HG02798 (cell line): ENCODE measurements around the gene PGBD1.

Experiments
- ATAC-seq: cut with Tn5 transposase; IDR thresholded peaks from one replicate; pipeline ENCODE4 v1.9.1; 2021; ENCODE audit warnings: mild to moderate bottlenecking; ENCODE audit not compliant: unreplicated experiment, poor library complexity

PGBD1 gene

GRCh38 chr6:28281288-28282064 is at the start of gene PGBD1:
PGBD1 (plus strand) TSS chr6:28281572; CDS start chr6:28283814, 2,242 bp downstream.
- peak; percentile 95 for ATAC-seq

- no peak for ATAC-seq
These were observed 48.6 kb upstream of the PGBD1 start for GRCh38 chr6:28232785-28233184.

DNA sequence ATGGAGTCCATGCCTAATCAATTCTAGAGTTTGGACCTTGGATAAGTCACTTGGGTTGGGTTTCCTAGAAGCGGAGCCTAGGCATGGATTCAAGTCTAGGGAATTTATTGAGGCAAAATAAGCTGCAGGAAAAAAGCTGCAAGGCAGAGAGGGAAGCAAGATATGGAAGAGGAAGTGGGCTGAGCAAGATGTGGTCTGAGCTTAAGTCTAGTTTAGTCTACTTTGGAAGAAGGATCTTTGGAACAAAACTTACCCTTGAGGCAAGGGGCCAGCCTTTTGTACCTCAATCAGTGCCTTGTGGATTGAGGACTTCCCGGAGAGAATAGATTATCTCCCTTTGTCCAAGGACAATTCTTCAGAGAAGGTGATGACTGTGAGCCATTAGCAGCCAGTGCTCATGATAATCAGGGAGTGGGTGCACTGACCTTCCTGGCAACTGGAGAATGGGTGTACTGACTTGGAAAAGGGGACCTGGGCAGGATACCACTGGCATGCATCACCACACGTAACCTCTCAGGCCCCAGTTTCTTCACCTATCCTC is 45.4 kb upstream of the PGBD1 start:
- ATAC-seq = no peak

DNA sequence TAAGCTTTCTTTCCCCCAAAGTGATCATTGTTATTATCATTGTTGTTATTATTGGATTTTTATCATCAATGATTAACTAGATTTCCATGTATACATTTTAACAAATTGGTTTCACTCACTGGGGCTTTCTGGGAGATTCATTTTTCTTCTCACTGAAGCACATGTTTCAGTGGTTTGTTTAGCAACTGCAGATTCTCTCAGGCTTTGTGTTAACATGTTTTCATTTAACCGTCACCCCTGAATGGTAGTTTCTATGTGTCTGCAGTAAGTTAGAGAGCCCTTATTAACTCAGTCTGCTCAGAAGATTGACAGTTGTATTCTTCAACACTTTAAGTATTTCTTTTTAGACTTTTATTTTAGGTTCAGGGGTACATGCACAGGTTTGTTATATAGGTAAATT is 41.7 kb upstream of the PGBD1 start:
- peak; percentile 66 for ATAC-seq

DNA sequence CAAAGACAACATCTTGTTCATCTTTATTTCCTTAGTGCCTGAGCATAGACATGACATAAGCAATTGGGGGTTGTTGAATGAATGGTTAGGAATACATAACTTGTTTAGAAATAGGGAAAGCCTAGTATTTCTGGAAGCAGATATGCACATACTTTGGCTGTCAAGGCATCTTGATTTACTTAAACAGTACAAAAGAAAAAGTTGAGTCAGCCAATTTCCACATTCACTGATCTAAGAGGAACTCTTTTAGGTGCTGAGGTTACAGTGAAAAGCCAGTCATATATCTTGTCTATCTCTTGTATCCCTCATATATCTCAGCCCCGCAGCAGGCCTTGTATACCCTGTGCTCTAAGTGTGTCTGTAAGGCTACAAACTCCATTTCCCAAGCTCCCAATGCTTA is 40.9 kb upstream of the PGBD1 start:
- no peak for ATAC-seq

DNA sequence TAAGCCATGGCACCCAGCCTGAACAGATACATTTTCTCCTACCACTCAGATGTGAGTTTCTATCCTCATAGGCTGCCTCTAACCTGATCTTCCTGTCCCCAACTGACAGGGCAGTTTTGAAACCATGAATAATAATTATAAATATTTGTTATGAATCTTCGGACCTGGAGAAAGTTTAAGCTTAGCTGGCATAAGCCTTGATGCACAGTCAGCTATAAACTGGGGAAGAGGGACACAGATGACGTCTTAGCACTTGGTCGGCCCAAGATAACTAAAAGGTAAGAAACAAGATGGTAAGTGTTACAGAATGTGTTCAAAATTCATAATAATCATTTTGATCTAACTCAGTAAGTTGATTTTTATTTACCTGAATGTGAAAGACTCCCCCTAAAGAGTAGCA is 37.4 kb upstream of the PGBD1 start:
- no peak for ATAC-seq

DNA sequence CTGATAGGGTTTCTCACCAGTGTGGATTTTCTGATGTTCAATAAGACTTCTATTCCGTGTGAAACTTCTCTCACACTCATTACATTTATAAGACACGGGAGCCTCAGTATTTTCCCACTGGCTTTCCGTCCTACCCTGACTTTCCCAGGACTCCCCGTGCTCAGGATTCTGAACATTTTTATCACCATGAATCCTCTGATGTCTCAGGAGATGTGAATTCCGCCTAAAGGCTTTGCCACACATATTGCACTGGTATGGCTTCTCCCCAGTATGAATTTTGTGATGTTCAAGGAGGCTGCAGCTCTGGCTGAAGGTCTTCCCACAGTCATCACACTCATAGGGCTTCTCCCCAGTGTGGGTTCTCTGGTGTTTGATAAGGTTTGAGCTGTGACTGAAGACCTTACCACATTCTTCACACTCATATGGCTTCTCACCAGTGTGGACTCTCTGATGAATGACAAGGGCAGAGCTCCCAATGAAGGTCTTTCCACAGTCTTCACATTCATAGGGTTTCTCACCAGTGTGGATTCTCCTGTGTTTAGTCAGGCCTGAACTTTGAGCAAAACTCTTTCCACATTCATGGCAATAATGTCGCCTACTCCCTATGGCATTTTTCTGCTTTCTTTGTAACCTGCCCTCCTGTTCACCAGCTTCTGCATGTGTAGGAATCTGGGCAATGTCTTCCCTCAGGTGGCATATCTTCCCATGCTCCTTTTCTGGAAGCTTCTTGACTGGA is 36.0 kb upstream of the PGBD1 start:
- ATAC-seq = no peak

DNA sequence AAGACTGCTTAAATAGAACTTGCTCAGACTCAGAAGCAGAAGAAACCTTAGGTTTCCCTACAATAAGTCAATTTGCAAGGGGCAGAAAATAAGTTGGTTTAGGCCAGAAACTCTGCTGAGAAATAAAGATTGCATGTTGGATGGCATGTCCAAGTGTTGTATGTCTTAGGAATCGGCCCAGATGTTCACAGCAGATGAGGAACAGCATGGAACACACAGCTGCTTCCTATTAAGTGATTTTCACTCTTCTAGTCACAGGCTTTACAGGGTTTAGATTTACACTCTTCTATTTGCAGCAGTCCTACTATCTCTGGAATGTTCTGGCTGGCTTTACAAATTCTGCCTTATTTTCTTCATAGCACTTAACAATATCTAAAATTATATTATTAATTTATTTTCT is 32.5 kb upstream of the PGBD1 start:
- ATAC-seq = no peak

- no peak for ATAC-seq
These were observed 30.6 kb upstream of the PGBD1 start for GRCh38 chr6:28250747-28251146.

DNA sequence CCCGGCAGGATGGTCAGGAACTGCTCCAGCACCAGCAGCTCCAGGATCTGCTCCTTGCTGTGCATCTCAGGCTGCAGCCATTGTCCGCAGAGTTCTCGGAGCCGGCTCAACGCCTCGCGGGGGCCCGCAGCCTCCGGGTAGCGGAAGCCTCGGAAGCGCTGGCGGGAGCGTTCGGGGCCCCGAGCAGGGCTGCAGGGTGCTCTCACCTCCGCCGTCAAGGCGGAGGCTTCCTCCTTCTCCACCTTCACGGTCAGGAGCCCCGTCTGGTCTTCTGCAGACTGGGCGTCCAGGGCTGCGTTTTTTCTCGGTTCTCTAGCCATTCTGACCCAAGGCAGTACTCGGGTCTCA is 29.7 kb upstream of the PGBD1 start:
- ATAC-seq = peak; percentile 42

DNA sequence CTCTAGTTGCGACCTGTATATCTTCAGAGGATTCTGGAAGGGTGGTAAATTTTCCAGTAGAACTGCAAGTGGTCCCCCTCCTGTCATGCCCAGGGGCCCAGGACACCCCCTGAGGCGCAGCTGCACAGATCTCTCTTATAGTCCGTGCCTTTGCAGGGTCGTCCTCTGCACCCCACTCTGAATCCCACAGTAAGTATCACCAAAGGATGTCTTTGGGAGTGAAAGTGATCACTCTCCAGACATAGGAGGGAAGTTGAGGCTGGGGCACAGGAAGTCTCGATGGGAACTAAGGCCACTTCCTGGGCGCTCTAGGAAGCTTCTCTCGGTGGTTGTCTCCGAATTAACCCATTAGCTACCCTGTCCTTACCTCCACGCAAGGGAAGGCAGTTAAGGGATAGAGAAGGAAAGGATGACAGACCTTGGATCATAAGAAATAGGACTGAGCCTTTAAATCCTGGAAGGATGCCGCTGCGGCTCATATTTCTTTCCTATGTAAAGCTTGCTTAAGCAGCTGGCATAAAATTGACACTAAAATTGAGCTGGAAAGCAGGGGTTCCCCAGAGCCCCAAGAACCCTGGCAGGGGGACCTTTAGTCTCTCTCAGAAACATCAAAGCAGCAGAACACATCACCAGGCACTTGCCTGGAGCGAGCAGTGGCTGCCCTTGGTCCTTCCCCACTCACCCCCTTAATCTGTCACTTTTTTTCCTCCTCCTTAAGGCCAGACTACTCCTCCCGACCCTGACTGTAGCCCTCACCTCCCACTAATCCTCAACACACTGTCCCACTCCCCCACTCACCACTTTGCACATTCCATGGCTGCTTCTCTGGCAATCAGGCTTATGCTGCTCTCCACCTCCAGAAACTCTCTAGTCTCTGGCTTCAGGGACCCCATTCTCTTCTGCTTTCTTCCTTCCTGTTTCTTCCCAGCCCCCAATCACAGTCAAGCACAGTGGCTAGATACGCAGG is 29.1 kb upstream of the PGBD1 start, which contains the start of gene ZKSCAN4:
ZKSCAN4 (minus strand) TSS at position 261 of the 967 bp plus-strand sequence. CDS start 289 bp downstream, outside the sequence.
- peak; percentile 85 for ATAC-seq

DNA sequence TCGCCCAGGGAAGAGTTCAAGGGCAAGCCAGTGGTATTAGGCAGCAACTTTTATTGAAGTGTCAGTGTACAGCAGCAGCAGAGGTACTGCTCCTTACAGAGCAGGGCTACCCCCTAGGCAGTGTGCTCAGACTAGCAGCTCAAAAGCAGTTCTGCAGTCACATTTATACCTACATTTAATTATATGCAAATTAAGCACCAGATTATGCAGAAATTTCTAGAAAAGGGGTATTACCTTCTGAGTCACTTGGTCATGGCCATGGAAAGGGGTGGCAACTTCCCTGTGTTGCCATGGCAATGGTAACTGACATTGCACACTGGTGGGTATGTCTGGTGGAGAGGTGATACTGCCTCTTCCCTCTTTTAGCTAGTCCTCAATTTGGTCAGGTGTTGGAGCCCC is 27.3 kb upstream of the PGBD1 start:
- no peak for ATAC-seq

DNA sequence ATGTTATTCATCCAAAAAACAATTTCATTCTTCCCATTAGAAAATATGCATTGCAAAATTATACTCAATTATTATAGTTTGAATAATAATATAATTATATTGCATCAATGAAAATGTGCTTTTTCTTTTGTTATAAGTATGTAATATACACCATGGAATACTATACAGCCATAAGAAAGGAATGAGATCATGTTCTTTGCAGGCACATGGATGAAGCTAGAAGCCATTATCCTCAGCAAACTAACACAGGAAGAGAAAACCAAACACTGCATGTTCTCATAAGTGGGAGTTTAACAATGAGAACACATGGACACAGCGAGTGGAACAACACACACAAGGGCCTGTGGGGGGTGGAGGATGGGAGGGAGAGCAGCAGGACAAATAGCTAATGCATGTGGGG is 24.3 kb upstream of the PGBD1 start:
- no peak for ATAC-seq

DNA sequence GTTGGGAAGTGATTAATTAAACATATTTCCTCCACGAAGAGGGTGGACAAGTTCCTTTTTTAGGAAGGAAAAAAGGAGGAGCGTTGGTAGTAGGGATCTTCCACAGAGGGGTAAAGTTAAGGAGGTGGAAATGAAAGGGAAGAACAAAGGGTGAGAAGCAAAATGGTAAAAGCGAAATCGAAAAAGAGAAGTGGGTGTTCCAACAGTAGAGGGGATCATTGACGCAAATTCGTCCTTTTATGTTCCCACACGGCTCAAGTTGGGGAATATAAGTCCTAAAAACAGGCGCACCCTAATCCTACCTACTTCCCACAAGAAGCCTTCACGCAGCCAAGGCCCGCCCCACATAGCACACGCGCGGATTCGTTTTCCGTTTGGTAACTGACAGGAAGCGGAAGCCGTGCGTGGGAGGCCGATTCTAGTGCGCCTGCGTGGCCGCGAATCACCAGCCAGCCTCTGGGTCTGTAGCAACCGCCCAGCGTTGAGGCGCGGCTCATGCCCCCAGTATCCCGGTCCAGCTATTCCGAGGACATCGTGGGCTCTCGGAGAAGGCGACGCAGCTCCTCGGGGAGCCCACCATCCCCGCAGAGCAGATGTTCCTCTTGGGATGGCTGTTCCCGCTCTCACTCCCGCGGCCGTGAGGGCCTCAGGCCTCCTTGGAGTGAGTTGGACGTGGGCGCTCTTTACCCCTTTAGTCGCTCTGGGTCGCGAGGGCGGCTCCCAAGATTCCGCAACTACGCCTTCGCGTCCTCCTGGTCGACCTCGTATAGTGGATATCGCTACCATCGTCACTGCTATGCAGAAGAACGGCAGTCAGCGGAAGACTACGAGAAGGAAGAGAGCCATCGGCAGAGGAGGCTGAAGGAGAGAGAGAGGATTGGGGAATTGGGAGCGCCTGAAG is 22.2 kb upstream of the PGBD1 start, which contains the start of gene NKAPL:
NKAPL (plus strand) TSS at position 421 of the 901 bp plus-strand sequence; CDS start at position 496, 75 bp downstream.
- ATAC-seq = no peak

- no peak for ATAC-seq
These were observed 17.4 kb upstream of the PGBD1 start for GRCh38 chr6:28263922-28264321.

DNA sequence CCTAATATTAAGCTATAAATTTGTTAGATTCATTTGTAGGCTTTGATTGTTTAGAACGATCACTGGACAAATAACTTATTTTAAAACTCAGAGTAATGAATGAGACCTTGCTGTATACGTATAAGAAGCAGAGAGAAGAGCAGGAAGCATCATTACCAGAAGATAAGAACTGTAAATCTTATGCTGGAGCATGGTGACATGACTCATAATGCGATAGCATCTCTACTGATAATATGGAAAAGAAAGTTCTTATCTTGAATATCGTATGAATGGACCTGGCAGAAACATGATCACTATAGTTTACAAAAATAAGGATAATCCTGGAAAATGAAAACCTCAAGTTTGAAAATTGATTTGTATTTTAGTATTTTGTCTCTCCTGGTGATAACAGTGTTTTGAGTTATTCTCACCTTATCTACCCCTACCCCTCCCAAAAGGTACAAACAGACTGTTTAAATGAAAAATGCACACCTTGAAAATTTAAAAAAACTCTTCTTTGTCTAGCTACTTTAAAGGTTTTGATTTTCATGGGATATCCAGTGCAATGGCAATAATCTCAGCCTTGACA is 16.5 kb upstream of the PGBD1 start:
- ATAC-seq = no peak

DNA sequence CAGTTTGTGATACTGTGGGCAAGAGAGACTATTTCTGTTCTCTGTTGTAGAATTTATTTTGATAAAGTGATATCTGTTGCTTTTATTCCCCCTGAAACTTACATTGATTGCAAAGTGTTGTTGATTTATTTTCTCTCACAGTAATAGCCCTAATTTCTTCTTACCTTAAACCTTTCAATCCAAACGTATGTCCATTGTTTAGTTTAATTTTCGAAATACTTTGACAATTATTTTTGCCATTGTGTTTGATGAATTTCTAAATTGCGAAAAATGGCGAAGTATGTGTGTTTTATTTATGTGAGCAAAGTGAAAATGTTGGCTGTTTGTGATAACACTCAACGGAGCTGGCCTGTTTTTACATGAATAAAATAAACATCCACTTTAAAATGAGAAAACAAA is 14.8 kb upstream of the PGBD1 start:
- ATAC-seq = no peak

- ATAC-seq = peak; percentile 93
These were observed 14.2 kb upstream of the PGBD1 start, which contains the start of gene ZSCAN26 for GRCh38 chr6:28266962-28267694. ZSCAN26 (plus strand) TSS chr6:28267143; CDS start chr6:28271920, 4,777 bp downstream.
